Right renal pelvis (tissue), 4 donors: ENCODE measurements around the gene COMT. TPM values are rescaled to one million over a fixed set of nuclear protein-coding genes. Genes with fewer than 3 reads are reported as not detected.
A peak's percentile ranks its signal among the peaks of the same experiment; 100 is the strongest.

Experiments
- DNase-seq, 4 donors: peaks; one replicate each; pipeline ENCODE4 v3.0.0-alpha.2; 2013; ENCODE audit warnings: low read depth in 4 of 4, low spot score in 3 of 4, missing footprints in 1 of 4
- polyA plus RNA-seq, 4 donors: library from polyadenylated mRNA; unstranded; fragments of 120-200 nt; gene quantifications; one replicate each; pipeline ENCODE4 v1.2.1, GENCODE V29; 2013; ENCODE audit not compliant: insufficient read length in 4 of 4

The COMT gene
- polyA plus RNA-seq, 4 donors, result 102 to 144 (median 105) TPM

DNA sequence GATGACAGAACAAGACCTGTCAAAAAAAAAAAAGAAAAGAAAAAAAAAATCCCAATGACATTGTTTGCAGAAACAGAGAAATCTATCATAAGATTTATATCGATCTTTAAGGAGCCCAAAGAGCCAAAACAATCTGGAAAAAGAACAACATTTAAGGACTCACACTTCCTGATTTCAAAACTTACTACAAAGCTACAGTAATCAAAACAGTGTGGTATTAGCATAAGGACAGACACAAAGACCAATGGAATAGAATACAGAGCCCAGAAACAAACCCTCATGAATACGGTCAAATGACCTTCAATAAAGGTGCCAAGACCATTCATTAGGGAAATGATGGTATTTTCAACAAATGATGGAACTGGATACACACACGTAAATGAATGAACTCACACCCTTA is 62.9 kb downstream of the COMT start:
- no peak for DNase-seq

DNA sequence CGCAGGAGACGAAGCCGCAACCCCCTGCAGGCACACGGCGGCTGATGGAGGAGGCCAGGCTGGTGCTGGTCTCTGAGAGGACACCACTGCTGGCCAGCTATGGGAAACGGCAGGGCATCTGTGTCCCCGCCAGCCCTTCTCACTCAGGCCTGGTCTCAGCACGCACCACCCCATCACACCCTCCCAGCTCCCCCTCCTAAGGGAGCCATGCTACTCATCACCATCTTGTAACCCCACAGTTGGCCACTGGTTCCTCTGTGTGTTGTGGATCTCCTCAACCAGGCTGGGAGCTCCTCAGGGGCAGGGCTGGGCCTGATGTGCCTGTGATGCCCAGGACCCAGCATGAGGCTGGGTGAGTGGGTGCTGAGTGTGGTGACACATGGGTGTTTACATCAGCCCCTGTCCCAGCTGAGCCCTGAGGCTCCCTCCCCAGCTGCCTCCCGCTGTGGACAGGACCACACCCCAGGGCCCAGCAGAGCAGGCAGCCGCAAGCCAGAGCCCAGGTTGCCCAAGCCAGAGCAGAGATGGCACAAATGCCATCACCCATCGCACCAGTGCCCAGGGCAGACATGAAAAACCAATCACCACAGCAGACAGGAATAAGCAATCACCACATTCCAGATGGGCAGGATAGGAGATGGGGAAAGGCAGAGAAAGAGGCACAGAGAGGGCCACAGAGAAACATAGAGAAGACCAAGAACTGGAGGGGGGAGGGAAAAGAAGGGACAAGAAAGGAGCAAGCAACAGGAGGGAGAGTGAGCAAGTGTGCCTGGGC is 66.8 kb downstream of the COMT start:
- no peak for DNase-seq

DNA sequence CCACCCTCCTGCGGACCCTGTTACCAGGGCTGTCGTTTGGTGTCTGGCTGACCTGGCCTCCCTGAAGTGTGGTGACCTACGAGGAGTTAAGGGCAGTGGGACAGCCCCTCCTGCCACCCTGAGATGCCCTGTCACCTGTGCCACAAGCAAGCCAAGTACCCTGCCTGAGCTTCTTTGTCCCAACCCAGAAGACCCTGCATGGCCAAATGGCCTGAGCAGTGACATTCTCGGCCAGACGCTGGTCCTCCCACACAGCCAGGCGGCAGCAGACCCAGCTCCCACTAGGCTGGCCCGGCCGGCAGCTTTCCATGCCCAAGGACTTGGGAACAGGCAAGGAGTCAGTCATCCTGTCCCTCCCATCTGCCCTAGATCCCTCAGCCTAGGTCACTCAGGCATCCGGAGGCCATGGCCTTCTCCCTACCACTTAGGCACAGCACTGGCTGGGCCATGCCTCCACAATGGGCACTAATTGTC is 67.5 kb downstream of the COMT start:
- no peak for DNase-seq

DNA sequence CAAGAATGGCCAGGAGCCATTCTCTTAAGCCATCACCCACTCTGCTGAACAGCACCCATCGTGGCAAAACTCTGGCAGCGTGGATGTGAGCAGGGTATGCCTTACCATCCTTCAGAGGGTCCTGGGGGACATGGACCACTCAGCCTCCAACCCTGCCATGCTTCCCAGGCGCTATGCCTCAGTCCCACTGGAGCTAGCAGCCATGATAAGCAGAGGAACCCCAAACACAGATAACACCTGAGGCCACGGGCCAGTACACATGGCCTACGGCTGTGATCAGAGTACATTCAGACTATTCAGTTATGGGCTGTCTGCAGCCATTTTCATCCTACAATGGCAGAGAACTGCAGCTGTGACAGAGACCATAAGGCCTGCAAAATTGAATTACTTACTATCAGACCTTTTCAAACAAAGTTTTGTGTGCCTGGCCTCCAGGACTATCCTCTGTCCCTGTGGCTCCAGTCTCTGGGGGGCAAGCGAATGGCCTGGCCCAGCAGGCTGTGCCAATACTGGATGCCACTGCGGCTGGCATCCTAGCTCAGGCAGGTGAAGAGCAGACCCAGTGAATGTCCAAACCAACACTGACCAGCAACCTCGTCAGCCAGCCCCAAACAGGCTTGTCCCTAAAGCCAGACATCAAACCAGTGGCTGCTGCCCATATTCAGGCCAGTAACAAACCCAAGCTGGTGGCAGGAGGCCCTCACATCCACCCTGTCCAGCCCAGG is 68.2 kb downstream of the COMT start:
- DNase-seq, result no peak

DNA sequence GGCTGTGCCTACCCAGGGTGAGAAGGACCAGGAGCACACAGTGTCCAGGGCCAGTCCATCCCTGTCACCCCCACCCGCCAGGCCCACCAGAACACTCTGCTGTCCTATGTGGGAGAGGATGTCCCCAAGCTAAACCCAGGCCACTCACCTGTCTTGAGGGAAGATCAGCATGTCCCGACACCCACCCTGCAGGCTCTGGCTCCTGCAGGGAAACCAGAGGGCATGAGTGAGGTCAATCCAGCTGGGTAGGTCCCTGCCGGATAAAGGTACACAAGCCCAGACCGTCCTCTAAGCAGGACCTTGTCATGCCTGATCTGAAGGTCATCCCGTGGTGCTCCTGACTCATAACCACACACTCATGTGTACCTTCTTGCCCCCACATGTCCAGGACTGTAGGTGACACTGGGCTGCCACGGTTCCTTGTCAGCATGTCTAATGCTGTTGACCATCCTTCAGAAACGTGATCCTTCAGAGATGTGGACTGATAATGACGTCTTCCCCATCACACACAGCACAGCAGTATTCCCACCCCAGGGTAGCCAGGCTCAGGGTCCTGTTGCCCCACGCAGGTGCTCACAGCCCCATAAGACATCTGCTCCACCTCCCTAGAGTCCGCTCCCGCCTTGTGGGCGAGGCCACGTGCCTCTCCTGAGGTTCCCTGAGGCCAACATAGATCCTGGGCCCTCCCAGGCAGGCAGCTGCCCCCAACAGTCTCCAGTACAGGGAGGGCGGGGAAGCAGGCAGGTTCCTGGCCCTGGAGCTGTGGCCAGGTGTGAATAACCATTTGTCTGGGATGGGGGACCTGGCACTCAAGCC is 68.9 kb downstream of the COMT start:
- no peak for DNase-seq

DNA sequence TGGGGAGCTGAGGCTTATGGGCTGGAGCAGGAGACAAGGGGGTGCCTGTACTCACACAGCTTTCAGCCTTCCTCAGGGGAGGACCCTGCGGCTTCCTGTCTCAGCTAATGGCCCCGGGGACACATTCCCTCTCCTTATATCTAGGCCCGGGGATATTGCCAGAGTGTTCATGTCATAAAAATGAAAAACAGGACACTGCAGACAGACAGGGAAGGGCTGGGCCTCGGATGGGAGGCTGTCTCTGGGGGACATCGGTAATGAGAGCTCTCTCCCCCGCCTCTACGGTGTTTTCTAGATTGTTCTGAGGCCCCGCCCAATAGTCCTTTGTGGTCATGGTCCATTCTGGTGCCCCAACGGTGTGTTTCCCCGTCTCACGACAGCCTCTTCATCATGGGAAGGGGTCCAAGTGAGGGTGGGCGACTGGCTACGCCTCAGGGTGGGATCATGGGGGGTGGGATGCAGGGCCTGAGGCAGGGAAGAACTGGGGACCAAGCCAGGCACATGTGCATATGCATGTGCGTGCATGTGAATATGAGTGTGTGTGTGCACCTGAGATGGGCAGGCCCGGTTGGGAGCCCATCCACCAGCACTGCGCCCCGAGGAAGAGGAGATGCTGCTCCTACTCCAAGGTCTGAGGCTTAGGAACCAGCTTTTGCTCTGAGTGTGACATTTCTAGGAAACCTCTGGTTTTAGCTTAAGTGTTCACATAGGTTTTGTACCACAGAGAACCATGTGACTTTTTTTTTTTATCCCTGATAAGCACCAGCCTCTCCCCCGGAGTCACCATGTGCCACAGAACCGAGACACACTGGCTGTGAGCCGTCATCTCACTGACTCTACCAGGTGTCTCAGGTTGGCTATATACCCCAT is 69.8 kb downstream of the COMT start:
- no peak for DNase-seq

DNA sequence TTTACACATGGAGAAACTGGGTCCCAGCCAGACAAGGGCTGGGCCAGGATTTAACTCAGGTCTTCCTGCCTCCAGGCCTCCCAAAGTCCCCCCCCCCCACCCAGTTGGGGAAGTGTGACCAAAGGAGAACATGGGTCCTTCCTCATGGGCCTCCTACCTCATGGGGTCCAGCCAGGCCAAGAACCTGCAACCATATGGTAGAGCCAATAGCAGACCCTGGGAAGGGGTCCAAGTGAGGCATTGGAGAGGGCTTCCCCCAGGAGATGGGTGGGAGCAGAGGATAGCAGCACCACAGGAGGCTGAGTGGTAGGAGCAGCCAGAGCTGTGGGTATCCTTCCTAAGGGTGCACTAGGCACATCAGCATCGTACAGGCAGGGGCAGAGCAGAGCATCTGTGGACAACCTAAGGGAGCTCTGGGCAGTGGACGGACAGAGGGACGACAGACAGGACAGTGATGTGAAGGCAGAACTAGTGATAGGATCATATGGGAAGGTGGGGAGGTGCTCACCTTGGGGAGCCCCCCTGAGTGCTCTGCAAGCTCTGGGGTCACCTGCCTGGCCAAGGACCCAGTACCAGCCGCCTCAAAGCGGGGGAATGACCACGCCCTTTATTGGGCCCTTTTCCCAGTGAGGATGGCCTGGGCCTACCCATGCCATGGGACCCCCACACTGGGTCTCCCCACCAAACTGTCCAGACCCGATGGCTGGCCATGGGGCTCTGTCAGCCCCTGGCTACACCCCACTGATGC is 70.6 kb downstream of the COMT start:
- no peak for DNase-seq

DNA sequence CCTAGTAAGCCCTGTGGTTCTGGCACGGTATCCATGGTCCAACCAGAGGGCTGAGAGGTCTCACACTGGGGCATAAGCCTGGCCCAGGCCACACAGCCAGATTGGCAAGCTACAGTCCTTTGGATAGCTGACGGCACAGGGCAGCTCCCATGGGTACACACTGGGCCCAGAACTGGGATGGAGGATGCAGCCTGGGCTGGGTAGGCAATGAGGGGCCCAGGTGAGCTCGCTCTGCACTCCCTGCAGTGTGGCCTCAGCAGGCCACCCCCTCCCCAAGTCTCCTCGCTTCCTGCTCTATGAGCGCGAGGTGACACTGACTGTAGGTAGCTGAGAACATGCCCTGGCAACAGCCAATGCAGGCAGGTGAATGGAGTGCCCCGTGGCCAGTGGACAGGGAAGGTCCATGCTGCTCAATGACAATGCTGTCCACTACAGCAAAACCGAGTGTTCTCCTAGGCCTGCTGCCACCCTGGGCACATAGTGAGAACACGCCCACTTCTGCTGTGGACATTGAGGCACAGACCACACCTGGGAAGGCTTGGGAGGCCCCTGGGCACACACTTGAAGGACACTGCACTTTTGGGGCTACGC is 71.3 kb downstream of the COMT start:
- DNase-seq, result no peak

DNA sequence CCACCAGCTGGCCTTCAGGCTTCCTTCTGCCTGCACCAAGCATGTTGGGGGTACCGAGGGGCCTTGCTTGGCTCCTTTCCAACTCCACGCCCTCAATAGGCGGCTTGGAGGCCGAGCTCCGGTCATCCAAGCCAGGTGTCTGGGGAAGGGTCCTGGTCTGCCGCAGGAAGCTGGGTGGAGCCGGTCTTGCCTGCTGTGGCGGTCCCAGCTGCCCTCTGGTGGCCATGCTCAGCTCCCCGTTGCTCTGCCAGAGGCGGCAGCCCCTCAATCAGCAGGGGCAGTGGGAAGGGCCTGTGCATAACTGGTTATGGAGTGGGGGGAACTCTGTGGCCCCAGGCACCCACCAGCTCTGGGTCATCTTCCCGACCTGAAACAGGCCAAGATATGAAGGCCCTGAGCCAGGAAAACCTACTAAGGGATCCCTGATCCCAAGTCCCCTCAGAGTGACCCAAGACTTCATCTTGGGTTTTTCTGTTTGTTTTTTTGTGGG is 71.9 kb downstream of the COMT start:
- peak in 3 of 4 donors; percentile 33 to 58 (median 47) for DNase-seq

DNA sequence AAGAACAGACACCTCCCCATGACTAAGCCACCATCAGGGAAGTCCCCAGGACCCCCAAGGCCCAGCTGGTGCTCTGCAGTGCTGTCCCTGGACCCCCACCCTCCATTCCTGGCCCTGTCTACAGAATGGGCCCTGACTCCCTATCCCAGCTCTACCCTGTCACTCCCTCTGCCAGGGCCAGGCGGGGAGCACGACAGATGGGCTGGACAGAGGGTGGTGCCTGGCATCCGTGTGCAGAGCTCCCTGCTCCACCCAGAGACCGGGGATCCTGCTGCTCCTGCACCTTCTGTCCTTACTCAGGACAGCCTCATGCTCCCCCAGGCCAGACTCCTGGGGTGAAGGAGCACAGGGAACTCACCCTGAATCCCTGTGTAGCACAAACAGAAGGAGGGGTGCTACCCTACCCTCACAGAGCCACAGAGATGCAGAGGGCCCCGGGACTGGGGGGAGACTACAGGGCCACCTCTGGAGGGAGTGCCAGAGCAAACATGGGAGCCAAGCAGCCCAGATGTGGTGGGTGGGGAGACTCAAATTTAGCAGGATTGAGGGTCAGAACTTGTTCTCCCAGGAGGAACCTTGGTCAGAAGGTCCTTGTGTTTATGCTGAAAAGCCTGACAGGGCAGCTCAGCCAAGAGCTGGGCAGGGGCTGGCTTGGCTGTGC is 73.1 kb downstream of the COMT start:
- no peak for DNase-seq

DNA sequence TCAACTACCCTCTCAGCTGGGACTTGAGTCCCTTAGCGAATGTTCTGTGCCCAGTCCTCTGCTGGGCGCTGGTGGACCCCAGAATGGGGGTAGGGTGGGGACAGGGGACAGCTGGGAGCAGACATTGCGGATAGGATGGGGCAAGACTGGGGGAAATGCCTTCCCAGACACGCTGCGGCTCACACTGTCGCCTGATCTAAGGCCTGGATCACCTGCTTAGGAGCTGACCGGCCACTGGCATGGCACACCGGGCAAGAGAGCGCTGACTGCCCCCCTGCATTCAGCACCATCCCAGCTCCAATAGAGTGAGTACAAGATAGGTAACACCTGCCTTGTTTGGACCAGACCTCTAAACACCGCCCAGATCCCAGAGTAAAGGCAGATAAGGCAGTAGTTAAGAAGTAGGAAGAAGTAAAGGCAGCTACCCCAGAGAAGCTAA is 73.6 kb downstream of the COMT start:
- DNase-seq, result no peak

DNA sequence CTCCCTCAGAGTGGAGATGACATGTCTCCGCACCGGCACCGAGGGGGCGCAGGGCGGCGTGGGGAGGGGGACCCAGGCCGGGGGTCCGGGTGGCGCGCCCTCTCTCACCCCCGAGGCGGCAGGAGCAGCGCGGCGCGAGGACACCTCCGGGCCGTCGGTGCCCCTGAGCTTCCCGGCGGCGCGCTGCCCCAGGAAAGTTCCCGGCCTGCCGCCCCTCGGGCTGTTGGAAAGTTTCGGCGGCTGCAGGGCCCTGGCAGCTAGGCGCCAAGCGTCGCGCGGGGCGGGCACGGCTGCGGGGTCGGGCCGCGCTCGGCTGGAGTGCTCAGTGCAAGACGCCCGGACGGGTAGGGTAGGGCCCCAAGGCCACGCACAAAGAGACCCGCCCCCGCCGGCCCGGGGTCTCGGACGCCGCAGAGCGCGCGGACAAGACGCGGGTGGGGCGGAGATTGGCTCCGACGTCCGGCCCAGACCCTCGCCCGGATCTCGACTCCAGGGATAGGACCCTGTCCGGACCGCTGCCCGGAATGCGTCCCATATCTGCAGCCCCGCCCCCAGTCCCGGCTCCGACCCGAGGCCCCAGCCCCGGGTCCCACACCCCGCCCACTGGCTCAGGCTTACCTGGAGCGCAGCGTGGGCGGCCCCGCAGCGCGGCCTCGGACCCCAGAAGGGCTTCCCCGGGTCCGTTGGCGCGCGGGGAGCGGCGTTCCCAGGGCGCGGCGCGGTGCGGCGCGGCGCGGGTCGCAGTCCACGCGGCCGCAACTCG is 74.6 kb downstream of the COMT start:
- no peak for DNase-seq

DNA sequence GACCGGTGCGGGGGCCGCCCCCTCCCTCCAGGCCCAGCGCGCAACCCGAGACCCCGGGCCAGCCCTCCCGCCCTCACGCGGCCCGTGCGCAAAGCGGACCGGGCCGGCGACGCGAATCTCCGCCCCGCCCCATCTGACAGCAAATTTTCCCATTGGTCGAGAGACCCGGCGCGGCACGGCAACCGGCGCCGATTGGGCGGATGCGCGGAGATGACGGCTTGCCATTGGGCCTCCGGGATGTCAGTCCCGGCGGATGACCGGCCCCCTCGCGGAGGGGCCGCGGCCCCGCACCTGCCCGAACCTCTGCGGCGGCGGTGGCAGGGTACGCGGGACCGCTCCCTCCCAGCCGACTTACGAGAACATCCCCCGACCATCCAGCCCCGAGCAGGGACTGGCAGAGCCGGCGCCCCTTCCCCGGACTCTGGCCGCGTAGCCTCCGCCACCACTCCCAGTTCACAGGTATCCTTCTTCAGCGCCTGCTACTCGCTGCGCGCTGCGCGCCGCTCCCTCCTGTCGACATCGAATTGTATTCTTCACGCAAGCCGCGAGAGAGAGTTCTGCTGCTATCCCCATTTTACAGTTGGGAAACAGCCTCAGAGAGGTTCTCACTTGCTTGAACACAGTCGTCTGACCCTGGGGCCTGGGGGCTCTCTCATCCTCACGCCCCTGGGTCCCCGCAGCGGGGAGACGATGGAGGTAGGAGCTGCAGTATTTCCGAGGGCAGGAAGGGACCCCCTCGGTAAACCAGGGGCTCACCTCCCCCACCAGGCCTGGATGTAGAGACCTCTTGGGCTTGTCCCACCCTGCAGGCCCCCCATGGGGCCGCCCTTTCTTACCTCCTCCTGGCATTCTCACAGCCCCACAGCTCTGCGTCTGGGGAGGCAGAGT is 75.4 kb downstream of the COMT start, which contains the start of gene ARVCF:
Gene ARVCF, minus strand, starts transcription at position 90 of the 888 bp plus-strand sequence. CDS start 26,029 bp downstream, outside the sequence.
- DNase-seq, result peak; percentile 67 to 85 (median 74)

DNA sequence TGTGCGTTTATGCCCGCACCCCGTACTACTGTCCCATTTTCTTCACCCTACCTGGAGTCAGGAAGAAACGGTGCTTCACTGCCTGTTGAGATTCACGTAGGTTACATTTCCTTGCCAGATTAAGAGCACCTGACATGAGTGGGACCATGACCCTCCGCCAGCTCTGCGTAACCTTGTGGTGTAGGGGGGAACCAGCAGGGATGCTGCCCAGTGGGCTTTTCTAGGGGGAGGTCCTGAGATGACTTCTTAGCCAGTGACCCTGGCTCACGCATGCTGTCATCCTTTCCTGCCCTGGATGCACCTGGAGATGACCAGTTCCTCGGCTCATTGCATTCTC is 76.0 kb downstream of the COMT start:
- no peak for DNase-seq

DNA sequence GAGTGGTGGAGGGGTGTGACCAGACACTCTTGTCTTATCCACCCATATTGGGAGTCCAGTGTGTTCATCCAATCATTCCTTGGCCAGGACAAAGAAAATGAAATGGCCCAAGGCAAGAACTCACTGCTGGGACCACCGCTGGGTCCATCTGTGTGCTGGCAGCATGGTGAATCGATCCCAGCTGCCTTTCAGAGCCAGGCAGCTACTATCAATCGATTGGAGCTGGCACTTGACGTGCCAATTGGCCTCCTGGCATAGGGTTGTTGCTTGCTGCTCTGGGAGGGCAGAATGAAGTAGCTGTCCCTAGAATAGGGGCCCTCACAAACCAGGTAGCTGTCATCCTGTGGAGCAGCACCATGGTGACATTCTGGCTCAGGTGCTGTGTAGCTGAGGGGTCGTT is 76.4 kb downstream of the COMT start:
- DNase-seq, result no peak
